ELR (cell line): ENCODE results near the gene TAF6L.
"Not testable (repeated sequence)": the region's sequence is repeated elsewhere in the genome, so short reads cannot be mapped to it uniquely, and the experiment has no call there.

ENCODE experiments used
- DNase-seq: peaks from one replicate; pipeline ENCODE4 v3.0.0-alpha.2; 2015; ENCODE audit warnings: low read depth

TAF6L gene

DNA sequence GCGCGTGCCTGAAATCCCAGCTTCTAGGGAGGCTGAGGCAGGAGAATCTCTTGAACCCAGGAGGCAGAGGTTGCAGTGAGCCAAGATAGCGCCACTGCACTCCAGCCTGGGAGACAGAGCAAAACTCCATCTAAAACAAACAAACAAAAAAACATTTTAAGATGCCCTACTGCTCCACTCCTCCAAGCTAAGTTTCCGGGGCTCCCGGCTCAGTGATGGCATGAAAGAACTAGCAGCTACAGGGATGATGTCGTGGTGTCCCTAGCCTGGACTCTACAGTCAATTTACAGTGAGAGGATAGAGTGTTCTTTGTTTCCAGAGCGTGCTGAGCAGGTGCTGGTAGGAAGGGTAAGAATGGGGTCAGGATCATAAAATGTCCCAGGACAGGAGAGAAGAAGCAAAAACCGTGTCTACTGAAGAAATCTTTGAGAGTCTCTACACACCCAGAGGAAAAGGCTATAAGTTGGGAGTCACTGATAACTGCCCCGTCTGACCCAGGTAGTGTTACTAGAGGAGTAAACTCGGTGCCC is 16.0 kb upstream of the TAF6L start:
- no peak for DNase-seq

DNA sequence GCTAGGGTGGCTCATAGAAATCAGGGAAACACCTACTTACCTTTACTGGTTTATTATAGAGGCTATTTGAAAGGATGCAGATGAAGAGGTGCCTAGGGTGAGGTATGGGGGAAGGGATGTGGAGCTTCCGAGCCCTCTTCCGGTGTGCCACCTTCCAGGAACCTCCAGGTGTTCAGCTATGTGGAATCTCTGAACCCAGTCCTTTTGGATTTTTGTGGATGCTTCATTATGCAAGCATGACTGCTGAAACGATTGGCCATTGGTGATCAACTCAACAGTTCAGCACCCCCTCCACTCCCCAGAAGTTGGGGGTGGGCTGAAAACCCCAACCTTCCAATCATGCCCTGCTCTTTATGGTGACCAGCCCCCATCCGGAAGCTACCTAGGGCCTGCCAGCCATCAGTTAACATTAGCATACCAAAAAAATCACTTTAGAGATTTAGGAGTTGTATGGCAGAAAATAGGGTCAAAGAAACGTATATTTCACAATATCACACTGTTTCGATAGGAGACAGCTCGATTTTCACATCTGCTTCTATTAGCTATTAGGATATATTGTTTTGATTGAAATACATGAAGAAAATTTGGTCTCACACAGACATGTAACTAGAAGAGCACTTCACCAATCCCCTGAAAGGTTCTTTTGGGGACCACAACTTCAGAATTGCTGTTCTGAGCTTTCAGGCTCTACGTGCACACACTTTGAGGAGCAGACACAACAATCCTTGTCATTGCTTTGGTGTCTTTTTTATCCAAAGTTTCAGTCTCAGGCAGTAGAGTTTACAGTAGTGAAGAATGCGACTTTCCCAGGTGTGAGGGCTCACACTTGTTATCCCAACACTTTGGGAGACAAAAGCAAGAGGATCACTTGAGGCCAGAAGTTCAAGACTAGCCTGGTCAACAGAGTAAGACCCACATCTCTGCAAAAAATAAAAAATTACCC is 13.1 kb upstream of the TAF6L start:
- DNase-seq, result no peak

DNA sequence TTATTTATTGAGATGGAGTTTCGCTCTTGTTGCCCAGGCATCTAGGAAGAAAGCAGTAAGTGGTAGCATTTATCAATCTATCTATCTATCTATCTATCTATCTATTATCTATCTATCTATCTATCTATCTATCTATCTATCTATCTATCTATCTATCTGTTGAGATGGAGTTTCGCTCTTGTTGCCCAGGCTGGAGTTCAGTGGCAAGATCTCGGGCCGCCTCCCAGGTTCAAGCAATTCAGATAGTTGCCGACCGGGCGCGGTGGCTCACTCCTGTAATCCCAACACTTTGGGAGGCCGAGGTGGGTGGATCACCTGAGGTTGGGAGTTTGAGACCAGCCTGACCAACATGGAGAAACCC is 10.3 kb upstream of the TAF6L start:
- DNase-seq, result not testable (repeated sequence)

DNA sequence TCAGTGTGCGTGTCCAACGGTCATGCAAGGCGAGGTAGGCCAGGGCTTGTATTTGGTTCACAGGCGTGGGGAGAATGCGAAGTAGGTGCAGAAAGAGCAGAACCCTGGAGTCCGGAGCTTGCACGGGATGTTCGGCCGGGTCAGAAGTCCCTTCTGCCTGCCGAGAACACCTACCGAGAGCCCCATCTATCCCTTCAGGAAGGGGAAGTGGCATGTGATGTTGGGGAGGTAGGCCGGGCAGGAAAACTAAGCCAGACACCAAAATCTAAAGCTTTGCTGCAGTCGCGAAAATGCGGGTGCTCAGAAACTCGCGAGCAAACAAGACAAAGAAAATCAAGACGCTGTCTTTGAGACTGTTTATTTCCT is 435 bp upstream of the TAF6L start:
- DNase-seq, result no peak

DNA sequence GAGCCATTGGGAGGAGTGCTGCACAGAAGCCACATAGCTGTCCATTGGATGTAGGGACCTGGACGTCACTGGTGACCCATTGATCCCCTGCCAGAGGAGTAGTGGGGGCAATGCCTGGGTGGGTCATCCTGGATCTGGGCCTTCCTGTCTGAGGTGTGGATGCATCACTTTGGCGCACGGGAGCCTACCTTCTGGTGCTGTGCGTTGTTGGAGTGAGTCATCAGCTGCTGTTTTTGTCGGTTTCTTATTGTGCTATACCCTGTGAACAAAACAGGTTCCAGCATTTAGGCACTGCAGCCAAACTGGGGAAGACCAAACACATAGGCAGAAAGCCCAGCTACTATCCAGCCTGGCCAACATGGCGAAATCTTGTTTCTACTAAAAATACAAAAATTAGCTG is 3.2 kb downstream of the TAF6L start:
- DNase-seq, result no peak

DNA sequence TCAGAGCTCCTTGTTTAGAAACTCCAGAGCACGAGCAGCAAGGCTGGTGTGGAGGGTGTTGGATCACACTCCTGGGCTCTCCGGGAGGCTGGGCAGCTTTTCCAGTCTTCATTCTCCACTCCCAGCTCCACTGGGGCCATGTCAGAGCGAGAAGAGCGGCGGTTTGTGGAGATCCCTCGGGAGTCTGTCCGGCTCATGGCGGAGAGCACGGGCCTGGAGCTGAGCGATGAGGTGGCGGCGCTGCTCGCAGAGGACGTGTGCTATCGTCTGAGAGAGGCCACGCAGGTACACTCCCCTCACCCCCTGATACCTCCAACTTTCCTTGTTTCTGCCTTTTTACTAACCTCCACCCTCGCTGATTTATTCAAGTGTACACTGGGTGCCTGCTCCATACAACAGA is 4.5 kb downstream of the TAF6L start:
- DNase-seq, result no peak

DNA sequence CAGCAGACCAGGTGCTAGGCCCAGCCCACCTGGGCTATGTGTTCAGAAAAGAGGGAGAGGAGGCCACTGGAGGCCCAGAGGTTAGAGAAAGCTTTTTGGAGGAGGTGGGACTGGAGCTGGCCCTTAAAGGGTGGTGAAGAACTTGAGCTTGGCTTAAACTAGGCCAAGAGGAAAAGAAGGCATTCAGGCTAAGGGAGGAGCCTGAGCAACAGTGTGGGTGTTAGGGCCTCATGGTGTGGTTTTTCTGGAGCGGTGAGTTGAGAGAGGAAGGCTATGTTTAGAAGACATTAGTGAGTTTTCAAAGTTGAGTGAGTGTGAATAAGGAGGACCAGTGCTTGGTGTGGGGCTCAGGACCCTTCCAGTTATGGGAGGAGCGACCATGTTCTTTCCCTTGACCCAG is 6.2 kb downstream of the TAF6L start:
- DNase-seq, result no peak

DNA sequence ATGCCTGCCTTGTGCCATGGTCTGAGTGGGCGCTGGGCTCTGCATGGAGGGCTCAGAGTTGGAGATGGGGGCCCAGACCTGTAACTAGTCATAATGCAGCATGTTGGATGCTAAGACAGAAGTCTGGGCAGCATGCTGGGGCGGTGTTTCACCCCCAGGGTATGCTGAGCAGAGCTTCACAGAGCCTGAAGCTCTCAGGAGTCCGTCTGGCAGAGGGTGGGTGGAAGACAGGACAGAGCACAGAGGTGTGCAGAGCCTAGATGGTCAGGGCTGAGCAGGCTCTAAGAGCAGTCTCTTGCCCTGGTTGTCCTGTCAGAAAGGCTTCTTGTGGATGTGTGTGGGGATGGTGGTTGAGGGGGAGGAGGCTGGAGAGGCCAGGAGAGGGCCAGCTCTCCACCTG is 7.2 kb downstream of the TAF6L start:
- no peak for DNase-seq

DNA sequence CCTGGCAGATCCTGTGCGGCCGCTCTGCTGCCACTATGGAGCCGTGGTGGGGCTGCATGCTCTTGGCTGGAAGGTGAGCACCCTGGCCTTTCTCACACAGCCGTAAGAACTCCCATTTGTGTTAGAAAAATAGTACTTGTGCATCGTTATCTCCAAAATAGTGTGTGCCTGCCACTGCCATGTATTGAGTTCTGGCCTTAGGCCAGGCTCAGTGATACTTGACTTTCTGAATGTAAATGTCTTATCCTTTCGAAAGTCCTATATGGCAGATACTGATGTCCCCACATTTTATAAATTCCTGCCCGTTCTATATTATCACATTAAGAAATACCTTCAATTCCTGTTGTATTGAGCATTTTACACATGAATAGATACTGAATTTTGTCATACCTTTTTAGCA is 11.6 kb downstream of the TAF6L start:
- no peak for DNase-seq

DNA sequence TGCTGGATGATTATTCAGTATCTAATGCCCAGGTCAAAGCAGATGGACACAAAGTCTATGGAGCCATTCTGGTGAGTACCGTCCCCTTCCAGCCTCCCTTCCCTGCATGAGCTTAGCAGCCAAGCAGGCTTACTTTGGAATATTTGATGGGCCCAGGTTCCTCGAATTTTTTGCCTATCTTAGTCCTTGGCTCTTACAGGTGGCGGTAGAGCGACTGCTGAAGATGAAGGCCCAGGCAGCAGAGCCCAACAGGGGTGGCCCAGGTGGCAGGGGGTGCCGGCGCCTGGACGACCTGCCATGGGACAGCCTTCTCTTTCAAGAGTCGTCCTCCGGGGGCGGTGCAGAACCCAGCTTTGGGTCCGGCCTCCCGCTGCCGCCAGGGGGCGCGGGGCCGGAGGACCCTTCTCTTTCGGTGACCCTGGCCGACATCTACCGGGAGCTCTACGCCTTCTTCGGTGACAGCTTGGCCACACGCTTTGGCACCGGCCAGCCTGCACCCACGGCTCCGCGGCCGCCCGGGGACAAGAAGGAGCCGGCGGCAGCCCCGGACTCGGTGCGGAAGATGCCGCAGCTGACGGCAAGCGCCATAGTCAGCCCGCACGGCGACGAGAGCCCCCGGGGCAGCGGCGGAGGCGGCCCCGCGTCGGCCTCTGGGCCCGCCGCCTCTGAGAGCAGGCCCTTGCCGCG is 15.3 kb downstream of the TAF6L start:
- DNase-seq, result peak; percentile 89

DNA sequence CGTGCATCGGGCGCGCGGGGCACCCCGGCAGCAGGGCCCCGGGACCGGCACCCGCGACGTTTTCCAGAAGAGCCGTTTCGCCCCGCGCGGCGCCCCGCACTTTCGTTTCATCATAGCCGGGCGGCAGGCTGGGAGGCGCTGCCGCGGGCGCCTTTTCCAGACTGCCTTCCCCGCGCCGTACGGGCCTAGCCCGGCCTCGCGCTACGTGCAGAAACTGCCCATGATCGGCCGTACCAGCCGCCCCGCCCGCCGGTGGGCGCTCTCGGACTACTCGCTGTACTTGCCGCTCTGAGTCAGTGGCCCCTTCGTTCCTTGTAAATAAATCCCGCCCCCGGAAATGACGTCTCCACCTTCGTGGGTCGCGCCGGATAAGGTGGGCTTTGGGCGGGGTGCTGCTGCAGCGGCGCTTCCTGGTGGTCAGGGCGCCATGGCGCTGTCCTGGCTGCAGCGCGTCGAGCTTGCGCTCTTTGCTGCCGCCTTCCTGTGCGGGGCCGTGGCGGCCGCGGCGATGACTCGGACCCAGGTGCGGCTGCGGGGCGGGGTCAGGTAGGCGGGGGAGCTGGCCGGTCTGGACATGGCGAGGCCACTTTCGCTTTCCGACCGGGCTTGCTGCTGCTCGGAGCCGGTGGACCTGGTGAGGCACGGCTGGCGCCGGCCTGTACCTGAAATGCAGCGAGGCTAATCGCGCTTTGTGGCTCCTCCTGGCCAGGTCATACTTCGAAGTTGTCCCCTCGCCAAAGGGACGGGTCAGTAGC is 16.0 kb downstream of the TAF6L start, which contains the start of gene TMEM179B:
Gene TMEM179B, plus strand, starts transcription at position 398 of the 755 bp plus-strand sequence. Its CDS starts 30 bp downstream, at position 428.
- DNase-seq, result peak; percentile 100

DNA sequence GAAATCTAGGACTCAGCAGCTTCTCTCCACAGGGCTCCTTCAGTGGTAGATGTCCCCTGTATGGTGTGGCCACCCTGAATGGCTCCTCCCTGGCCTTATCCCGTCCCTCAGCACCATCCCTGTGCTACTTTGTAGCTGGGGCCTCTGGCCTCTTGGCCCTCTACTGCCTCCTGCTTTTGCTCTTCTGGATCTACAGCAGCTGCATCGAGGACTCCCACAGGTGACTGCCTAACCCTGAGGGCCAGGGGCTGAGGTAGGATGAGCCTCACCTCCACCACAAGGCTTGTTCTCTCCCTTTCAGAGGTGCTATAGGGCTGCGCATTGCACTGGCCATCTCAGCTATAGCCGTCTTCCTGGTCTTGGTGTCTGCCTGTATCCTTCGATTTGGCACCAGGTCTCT is 17.8 kb downstream of the TAF6L start:
- no peak for DNase-seq

DNA sequence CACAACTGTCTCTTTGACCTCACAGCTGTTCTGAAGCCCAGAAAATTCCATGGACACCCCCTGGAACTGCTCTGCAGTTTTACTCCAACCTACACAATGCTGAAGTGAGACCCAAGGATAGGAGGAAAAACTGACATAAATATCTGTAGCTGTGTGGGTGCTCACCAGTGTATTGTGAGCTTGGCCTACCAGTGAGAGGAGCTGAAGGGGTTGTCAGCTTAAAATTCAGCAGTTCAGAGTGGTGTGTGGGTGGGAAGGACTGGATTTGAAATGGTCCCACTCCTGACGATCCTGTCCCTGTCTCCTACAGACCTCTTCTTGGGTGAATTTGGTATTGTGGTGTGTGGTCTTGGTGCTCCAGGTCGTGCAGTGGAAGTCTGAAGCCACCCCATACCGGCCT is 18.4 kb downstream of the TAF6L start:
- no peak for DNase-seq

DNA sequence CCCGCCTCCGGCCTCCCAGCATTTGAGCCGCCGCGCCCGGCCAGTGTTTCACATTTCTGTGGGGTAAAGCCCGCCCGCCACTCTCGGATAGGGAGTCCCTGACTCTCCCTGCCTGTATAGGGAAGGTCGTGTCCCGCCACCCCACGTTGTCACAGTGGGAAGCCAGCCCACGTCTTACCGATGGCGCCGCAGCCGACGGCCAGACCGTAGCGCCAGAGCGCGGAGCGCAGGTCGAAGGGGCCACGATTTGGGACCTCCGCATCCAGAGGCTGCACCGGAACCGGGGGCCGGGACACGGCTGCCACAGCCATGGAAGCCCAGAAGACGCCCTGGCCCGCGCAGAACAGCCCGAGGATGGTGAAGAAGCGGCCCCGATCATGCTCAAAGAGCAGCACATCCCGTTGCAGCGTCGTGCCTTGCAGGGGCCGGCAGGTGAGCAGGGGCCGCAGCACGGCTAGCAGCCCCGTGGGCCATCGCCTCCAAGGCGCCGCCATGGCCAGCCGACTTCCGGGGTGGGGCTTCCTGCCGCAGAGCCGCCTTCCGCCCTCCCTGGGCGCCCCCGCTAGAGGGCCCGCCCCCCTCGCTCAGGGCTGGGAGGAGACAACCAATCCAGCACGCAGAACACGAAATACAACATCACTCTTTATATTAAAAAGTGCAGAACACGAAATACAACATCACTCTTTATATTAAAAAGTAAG is 20.5 kb downstream of the TAF6L start, which contains the start of gene TMEM223:
Gene TMEM223, minus strand, starts transcription at position 506 of the 701 bp plus-strand sequence. Its CDS starts 12 bp downstream, at position 494.
- DNase-seq, result peak; percentile 87

DNA sequence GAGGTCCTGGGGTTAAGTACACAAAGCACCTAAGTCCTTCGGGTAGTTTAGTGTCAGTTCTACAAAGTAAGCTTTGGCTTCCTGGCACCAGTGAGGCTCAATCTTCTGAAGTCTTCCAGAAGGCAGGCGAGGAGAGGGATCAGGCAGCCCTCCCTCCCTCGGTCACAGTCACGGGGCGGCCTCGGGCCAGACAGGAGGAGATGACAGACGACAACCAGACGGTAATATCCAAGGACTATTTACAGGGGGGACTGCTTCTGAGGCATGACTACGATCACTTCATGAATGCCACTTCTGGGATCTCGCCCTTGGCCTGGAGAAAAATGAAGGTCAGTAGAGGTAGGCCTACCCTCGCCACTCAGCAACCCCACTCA is 21.0 kb downstream of the TAF6L start:
- no peak for DNase-seq

DNA sequence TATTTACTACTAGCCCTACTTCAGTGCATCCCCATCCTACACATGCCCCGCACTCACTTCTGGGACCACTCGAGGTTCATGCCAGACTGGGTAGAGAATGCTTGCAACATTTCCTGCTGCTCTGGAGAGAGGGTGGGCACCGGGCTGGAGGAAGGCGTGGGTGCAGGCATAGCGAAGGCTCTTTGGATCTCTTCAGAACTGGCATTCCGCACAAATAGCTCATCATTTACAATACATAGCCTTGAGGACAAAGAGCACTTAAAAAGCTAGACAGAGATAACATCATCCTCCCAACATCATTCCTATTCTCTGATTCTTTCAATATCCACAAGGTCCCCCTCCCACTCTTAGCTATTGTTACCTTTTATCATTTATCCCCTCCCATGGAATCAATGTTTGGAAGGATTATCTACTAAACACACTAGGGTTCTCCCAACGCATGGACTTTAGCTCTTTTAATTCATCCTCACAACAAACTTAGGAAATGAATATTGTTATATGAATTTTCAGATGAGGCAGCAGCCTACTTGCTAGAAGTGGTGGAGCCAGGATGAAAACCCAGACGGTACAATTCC is 23.1 kb downstream of the TAF6L start:
- DNase-seq, result peak; percentile 38

DNA sequence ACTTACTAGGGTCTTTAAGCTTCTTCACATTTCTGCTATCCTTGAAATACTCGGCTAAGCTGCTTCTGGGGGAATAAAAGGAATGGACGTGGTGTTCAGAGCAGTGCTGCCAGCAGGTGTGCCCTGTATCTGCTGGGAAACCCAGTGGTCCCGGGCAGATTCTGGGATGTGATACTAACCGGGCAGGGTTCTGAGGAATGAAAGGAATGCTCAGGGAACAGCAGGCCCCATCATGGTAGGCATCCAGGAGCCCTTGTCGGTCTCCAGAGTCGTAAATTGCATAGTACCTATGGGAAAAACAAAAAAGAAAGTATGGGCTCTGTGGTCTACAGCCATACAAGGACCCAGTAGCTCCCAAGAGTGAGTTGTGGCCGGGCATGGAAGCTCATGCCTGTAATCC is 25.1 kb downstream of the TAF6L start:
- no peak for DNase-seq

DNA sequence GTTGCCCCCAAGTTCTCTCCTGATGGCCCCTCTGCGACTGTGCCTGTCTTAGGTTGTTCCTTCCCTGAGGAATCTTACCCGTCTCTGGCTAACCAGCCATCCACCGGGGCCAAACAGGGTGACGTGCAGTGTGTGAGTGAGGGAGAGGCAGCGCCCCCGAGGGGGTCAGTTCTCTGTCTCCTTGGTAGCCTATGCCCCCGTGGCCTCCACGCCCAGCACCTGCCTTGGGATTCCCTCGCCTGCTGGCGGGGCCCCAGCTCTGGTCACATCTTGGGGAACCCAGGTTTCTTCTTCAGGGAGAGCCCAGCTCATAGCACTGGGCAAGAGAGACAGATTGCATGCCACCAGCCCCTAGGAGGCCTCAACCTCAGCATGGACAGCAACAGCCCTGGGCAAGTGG is 28.3 kb downstream of the TAF6L start:
- no peak for DNase-seq

DNA sequence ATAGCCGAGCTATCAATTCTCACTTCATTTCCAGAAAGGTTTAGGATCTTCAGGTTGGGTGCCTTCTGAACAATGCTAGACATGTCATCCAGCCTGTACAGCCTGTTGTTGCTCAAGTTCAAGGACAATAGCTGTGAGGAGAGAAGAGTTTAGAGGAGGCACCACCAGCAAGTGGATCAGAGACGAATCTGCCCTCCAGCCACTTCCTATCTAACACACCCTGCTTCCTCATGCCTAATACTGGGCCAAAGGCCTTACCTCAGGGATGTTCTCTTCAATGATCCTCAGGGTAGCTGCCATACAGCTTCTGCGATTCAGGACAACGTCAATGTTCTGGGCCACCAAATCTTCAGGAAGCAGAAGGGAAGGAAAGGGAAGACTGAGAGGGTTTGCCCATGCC is 29.9 kb downstream of the TAF6L start:
- no peak for DNase-seq

DNA sequence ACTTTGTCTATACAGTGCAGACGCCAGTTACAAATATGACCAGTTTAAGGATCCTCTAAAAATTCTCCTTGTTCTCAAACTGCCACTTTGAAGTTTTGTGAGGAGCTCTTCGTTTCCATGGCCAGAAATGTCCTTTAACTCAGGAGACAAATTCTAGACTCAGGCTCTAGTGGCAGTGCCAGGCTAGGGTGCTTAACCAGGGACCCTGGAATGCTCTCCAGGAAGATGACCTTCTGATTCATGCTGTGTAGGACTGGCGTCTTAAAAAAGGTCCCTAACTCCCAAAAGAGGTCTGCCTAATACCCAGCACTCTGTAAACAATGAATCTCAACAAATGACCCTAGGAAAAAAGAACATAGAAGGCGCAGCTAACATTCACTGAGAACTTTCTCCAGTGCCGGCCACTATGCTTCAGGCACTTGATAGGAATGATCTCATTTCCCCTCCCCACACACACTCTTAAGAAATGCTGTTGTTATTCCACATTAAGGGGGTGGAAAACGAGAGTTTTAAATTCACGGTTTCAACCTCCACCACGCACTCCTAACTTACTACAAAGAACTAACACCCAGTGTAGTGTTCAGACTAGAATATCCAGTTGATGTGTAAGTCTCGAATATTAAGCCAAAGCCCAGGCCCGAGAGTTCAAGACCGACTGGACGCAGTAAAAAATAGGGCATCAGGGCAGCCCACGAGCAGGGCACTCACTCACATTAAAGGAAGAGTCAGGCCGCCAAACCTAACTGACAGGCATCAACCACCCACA is 33.3 kb downstream of the TAF6L start:
- peak; percentile 58 for DNase-seq
